ENCODE data around the gene SHISA4. TPM values are rescaled to one million over a fixed set of nuclear protein-coding genes. Genes with fewer than 3 reads are reported as not detected.
A peak's percentile ranks its signal among the peaks of the same experiment; 100 is the strongest.

SHISA4 gene
- total RNA-seq, 2 donors from 2014 or later: 2.0 to 3.9 TPM

DNA sequence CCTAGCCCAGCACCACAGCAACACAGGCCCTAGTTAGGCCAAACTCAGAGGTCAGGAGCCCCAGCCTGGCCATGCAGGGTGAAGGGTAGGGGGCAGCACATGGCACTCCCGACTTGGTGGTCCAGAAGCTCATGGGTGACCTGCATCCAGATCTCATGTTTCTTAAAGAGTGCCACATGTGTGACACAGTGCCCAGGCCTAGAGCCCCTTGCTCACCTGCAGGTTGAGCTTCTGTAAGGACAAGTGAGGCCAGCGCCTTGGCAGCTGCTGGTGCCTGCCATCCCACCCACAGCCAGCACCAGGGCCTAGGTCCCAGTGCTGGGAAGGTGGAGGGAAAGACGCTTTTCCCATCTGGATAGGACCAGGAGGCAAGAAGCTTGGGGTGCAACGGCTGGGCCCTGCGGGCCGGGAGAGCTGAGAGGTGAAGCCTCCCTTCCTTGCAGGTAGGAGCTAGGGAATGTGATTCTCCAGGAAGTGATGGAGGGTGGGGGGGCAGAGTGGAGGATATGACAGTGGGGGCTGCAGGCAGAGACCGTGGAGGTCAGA lies 6.5 kb downstream of the SHISA4 start:
- Histone ChIP-seq H3K9ac (ENCODE audit: low read depth in 2 of 2, low read length in 2 of 2) (no peak overlapping the region), H3K27ac (no peak overlapping the region), H3K4me3 (no peak overlapping the region), H3K4me1 (no peaks in the 10 kb centered on the region), H3K36me3 (no peaks in the 10 kb centered on the region), H3K27me3 (no peaks in the 10 kb centered on the region), H3K9me3 (no peaks in the 10 kb centered on the region)
- TF ChIP-seq, protein P1, sequence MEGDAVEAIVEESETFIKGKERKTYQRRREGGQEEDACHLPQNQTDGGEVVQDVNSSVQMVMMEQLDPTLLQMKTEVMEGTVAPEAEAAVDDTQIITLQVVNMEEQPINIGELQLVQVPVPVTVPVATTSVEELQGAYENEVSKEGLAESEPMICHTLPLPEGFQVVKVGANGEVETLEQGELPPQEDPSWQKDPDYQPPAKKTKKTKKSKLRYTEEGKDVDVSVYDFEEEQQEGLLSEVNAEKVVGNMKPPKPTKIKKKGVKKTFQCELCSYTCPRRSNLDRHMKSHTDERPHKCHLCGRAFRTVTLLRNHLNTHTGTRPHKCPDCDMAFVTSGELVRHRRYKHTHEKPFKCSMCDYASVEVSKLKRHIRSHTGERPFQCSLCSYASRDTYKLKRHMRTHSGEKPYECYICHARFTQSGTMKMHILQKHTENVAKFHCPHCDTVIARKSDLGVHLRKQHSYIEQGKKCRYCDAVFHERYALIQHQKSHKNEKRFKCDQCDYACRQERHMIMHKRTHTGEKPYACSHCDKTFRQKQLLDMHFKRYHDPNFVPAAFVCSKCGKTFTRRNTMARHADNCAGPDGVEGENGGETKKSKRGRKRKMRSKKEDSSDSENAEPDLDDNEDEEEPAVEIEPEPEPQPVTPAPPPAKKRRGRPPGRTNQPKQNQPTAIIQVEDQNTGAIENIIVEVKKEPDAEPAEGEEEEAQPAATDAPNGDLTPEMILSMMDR (IDR thresholded peaks at IDR 0.05): no peak
- intact Hi-C loops (cut with DNase I): loop anchor here (5.0 kb wide), 2 partner anchors 77 to 242 kb away; no protein-coding TSS in a partner anchor
- no peak for DNase-seq

DNA sequence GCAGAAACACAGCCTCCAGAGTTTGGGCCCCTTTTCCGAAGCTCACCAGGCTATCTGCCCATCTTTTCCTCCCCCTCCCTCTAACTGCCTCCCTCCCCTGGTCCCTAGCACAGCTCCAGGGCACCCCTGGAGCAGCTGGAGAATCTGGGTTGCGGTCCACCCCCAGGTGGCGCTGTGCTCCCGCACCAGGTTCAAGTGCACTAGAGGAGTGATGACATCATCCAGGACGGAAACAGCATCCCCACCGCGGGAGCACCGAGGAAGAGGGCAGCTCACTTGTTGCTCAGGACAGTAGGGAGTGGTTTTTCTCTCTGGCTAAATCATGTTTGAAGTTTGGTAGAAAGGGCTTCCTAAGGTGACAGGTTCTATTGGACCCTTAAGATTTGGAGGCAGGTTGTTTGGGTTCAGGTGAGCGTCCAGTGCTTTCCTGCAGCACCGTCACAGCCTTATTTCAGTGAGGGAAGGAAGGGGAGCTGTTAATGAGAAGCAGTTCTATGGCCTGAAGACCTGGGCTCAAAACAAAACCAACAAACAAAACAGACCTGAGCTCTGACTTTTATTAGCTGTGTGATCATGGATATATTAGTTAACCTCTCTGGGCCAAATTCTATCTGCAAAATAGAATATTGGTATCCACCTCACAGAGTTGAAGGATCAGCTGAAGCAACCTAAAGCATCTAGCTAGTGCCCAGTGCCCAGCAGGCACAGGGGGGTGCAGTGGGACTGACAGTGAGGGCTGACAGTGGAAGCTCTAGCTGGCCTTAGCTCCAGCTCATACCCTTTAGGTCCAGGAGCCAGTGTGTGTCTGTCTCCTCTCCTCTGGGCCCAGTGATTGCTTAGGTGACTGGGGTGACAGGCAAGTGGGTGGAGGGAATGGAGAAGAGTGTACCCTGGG lies 7.5 kb downstream of the SHISA4 start:
- no peaks in the 10 kb centered on the region for H3K36me3 ChIP-seq
- no peaks in the 10 kb centered on the region for H3K27me3 ChIP-seq
- peak overlapping the region in 1 of 2 donors; percentile 8 for H3K9ac ChIP-seq (ENCODE audit: low read depth in 2 of 2, low read length in 2 of 2)
- peak; percentile 92 for DNase-seq
- TF ChIP-seq, protein P1 (IDR thresholded peaks at IDR 0.05): peak; percentile 89
- H3K4me1 ChIP-seq: no peaks in the 10 kb centered on the region
- no peaks in the 10 kb centered on the region for H3K9me3 ChIP-seq
- no peak overlapping the region for H3K4me3 ChIP-seq
- intact Hi-C loops (cut with DNase I): loop anchor here (5.0 kb wide), 2 partner anchors 76 to 241 kb away; no protein-coding TSS in a partner anchor
- H3K27ac ChIP-seq: no peak overlapping the region

DNA sequence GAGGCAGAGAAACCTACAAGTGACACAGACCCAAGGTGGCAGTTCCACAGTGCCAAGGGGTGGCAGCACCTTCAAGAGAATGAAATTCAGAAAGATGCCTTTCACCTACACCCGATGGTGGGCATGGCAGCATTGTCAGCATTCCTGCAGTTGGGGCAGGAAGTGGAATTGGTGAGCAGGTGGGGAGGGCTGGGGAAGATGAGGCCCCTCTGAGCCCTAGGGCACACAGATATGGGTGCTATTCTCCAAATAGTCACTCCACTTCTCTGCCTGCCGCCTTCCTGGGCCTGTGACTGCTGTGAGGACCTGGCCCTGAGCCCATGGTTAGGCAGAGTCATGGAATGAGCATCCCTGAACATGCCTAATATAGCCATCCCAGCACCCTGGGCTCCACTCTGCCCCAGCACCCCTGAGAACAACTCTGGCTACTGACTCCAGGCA lies 8.3 kb downstream of the SHISA4 start:
- no peak overlapping the region for H3K27ac ChIP-seq
- H3K36me3 ChIP-seq: no peaks in the 10 kb centered on the region
- no peak for DNase-seq
- no peak overlapping the region for H3K4me3 ChIP-seq
- intact Hi-C loops (cut with DNase I): loop anchor here (5.0 kb wide), 2 partner anchors 75 to 240 kb away; no protein-coding TSS in a partner anchor
- no peaks in the 10 kb centered on the region for H3K9me3 ChIP-seq
- TF ChIP-seq, protein P1 (IDR thresholded peaks at IDR 0.05): no peak
- H3K4me1 ChIP-seq: no peaks in the 10 kb centered on the region
- no peak overlapping the region for H3K9ac ChIP-seq (ENCODE audit: low read depth in 2 of 2, low read length in 2 of 2)
- H3K27me3 ChIP-seq: no peaks in the 10 kb centered on the region

DNA sequence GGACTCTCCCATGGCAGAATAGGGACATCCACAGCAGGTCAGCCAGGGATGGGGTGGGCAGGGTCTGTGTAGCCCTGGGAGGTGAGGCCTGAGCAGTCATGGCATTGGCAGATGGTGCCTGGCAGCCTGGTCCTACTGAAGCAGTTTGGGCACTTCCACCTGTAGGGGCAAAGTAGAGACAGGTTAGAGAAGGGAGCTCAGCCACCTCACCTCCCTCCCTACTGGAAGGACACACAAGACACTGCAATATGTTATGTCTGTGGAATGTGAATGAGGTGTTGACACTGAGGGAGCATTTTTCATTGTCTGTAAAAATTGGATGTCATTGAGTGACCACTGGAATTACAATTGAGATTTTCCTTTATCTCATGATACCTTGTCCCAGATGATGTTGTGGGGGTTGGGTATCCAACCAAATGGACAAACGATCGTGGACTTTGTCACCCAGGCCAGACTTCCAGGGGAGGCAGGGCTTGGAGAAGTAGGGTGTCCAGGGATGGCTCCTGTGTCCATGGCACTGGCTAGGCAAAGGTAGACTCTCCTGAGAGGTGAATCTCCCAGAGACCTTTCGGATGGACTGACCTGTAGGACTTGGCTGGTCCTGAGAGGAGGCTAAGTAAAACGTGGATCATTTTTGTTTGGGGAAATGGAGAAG lies 9.7 kb downstream of the SHISA4 start:
- Histone ChIP-seq H3K9me3 (no peaks in the 10 kb centered on the region), H3K36me3 (no peaks in the 10 kb centered on the region), H3K9ac (ENCODE audit: low read depth in 2 of 2, low read length in 2 of 2) (no peak overlapping the region), H3K27me3 (no peaks in the 10 kb centered on the region), H3K27ac (no peak overlapping the region), H3K4me1 (no peaks in the 10 kb centered on the region), H3K4me3 (no peak overlapping the region)
- TF ChIP-seq, protein P1 (IDR thresholded peaks at IDR 0.05): no peak
- intact Hi-C loops (cut with DNase I): loop anchor here (5.0 kb wide), 2 partner anchors 74 to 239 kb away; no protein-coding TSS in a partner anchor
- DNase-seq: no peak

DNA sequence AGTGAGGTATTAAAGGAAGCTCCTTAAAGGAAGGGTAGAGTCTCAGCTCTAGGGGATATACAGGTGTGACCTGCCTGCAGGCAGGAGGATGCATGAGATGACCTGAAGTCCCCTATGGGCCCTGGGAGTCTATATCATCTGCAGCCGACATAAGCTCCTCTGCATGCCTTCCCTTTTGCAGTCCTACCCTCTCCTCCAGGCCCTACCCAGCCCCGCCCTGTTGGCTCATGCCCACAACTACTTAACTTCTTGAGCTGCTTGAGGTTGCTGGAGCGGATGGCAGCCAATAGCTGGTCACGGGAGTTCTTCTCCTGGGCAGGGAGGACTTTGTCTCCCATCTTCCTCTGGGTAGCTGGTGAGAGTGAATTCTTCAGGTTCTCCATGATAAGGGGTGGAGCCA lies 10.3 kb downstream of the SHISA4 start:
- no peak overlapping the region for H3K9ac ChIP-seq (ENCODE audit: low read depth in 2 of 2, low read length in 2 of 2)
- H3K27ac ChIP-seq: no peak overlapping the region
- no peaks in the 10 kb centered on the region for H3K27me3 ChIP-seq
- TF ChIP-seq, protein P1 (IDR thresholded peaks at IDR 0.05): no peak
- no peak overlapping the region for H3K4me3 ChIP-seq
- DNase-seq: no peak
- intact Hi-C loops (cut with DNase I): loop anchor here (5.0 kb wide), 2 partner anchors 73 to 238 kb away; no protein-coding TSS in a partner anchor
- no peaks in the 10 kb centered on the region for H3K9me3 ChIP-seq
- no peaks in the 10 kb centered on the region for H3K4me1 ChIP-seq
- no peaks in the 10 kb centered on the region for H3K36me3 ChIP-seq
